Measurements from ENCODE around the gene MED10.

The MED10 gene

DNA sequence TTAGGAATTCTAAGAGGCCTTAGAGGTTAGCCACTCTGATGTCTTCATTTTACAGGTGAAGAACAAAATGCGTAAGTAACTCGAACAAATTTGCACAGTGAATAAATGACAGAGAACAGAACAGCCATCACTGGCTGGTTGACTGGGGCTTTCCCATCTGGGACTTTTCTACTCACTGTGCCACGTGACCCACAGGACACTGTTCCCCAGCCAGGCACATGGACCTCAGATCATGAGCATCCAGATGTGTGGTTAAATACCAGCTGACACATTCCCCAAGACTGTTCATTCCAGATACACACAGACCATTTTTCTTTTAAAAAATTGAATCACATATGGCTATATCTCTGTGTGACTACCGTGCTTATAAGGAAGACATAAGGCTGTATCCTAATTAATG lies 25.8 kb upstream of the MED10 start:
- Histone ChIP-seq H3K79me2 (ENCODE audit: low read length) (no peaks in the 10 kb centered on the region), H3K27ac (ENCODE audit: low read length) (peak overlapping the region; percentile 85; the same call in 1 of the 2 replicates), H4K20me1 (ENCODE audit: insufficient read depth, low read length) (no peaks in the 10 kb centered on the region), H3F3A (ENCODE audit: insufficient read depth, low read length) (peaks cover 28% of the 10 kb centered on the region), H3K4me2 (ENCODE audit: low read depth, low read length) (peak overlapping the region; percentile 65; the same call in 1 of the 2 replicates), H3K4me3 (ENCODE audit: low read length) (no peak overlapping the region), H3K27me3 (replicated peaks; ENCODE audit: insufficient read depth, low read length) (no peaks in the 10 kb centered on the region), H3K9me2 (replicated peaks; ENCODE audit: insufficient read depth, low read length) (no peaks in the 10 kb centered on the region), H3K9me3 (replicated peaks; ENCODE audit: insufficient read depth, low read length) (no peaks in the 10 kb centered on the region), H3K36me3 (replicated peaks; ENCODE audit: insufficient read depth, low read length) (no peaks in the 10 kb centered on the region), H3K9ac (ENCODE audit: low read length) (no peak overlapping the region), H3K4me1 (ENCODE audit: low read length) (peaks cover 48% of the 10 kb centered on the region), H2AFZ (ENCODE audit: low read length) (no peak overlapping the region)
- TF ChIP-seq, protein P1, sequence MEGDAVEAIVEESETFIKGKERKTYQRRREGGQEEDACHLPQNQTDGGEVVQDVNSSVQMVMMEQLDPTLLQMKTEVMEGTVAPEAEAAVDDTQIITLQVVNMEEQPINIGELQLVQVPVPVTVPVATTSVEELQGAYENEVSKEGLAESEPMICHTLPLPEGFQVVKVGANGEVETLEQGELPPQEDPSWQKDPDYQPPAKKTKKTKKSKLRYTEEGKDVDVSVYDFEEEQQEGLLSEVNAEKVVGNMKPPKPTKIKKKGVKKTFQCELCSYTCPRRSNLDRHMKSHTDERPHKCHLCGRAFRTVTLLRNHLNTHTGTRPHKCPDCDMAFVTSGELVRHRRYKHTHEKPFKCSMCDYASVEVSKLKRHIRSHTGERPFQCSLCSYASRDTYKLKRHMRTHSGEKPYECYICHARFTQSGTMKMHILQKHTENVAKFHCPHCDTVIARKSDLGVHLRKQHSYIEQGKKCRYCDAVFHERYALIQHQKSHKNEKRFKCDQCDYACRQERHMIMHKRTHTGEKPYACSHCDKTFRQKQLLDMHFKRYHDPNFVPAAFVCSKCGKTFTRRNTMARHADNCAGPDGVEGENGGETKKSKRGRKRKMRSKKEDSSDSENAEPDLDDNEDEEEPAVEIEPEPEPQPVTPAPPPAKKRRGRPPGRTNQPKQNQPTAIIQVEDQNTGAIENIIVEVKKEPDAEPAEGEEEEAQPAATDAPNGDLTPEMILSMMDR (IDR thresholded peaks at IDR 0.05; ENCODE audit: low read length) = no peak
- TF ChIP-seq EZH2phosphoT487 (IDR thresholded peaks at IDR 0.05; ENCODE audit: low read length) (no peak), EZH2 (optimal IDR thresholded peaks at IDR 0.05; ENCODE audit: low read depth, low read length) (no peak)
- DNase-seq = peak; percentile 28

DNA sequence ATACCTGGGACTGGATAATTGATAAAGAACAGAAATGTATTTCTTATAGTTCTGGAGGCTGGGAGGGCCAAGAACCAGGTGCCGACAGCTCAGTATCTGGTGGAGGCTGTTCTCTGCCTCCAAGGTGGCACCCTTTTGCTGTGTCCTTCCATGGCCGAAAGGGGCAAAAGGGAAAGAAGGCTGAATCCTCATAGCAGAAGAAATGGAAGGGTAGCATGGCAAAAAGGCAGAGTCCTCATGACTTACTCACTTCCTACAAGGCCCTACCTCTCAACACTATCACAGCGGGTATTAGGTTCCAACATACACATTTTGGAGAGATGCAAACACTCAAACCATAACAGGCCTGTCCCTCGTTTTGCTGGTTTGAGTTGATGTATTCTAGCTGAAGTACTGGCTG lies 25.1 kb upstream of the MED10 start:
- peak overlapping the region; percentile 39 for H3K9ac ChIP-seq (ENCODE audit: low read length)
- peak; percentile 23 for DNase-seq
- H4K20me1 ChIP-seq (ENCODE audit: insufficient read depth, low read length) = no peaks in the 10 kb centered on the region
- TF ChIP-seq EZH2 (optimal IDR thresholded peaks at IDR 0.05; ENCODE audit: low read depth, low read length) (no peak), EZH2phosphoT487 (IDR thresholded peaks at IDR 0.05; ENCODE audit: low read length) (no peak)
- TF ChIP-seq, protein P1 (IDR thresholded peaks at IDR 0.05; ENCODE audit: low read length) = no peak
- no peaks in the 10 kb centered on the region for H3K79me2 ChIP-seq (ENCODE audit: low read length)
- H3F3A ChIP-seq (ENCODE audit: insufficient read depth, low read length) = peaks cover 24% of the 10 kb centered on the region
- H3K27ac ChIP-seq (ENCODE audit: low read length) = peak overlapping the region; percentile 85
- no peaks in the 10 kb centered on the region for H3K9me2 ChIP-seq (replicated peaks; ENCODE audit: insufficient read depth, low read length)
- 0 out of 2 replicates have a peak overlapping the region, but pooled peaks have one; percentile 0 for H2AFZ ChIP-seq (ENCODE audit: low read length)
- H3K27me3 ChIP-seq (replicated peaks; ENCODE audit: insufficient read depth, low read length) = no peaks in the 10 kb centered on the region
- no peak overlapping the region; the same call in 1 of the 2 replicates for H3K4me3 ChIP-seq (ENCODE audit: low read length)
- no peaks in the 10 kb centered on the region for H3K9me3 ChIP-seq (replicated peaks; ENCODE audit: insufficient read depth, low read length)
- peak overlapping the region; percentile 65; the same call in 1 of the 2 replicates for H3K4me2 ChIP-seq (ENCODE audit: low read depth, low read length)
- H3K36me3 ChIP-seq (replicated peaks; ENCODE audit: insufficient read depth, low read length) = no peaks in the 10 kb centered on the region
- peaks cover 41% of the 10 kb centered on the region for H3K4me1 ChIP-seq (ENCODE audit: low read length)

DNA sequence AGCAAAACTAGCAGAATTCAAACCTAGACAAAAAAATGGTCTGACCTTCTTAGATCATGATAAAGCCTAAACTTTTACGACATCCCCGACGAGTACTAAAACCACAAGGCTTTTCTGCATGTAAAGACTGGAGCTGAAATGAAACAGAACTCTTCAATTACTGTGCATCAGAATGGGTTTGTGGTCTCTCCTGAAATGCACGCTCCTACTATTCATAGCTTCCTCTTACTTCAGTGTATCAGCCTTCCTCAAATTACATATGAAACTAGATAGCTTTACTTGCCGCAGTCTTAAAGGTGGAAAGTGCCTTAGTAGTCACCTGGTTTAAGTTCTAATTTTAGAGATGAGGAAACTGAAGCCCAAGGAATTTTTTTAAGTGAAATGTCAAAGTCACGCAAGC lies 24.6 kb upstream of the MED10 start:
- H3K27me3 ChIP-seq (replicated peaks; ENCODE audit: insufficient read depth, low read length) = no peaks in the 10 kb centered on the region
- H3K27ac ChIP-seq (ENCODE audit: low read length) = peak overlapping the region; percentile 85
- peaks cover 36% of the 10 kb centered on the region for H3K4me1 ChIP-seq (ENCODE audit: low read length)
- peak overlapping the region; percentile 30; the same call in 1 of the 2 replicates for H3K4me3 ChIP-seq (ENCODE audit: low read length)
- no peaks in the 10 kb centered on the region for H3K9me2 ChIP-seq (replicated peaks; ENCODE audit: insufficient read depth, low read length)
- H3K9ac ChIP-seq (ENCODE audit: low read length) = peak overlapping the region; percentile 59
- no peaks in the 10 kb centered on the region for H3K79me2 ChIP-seq (ENCODE audit: low read length)
- no peaks in the 10 kb centered on the region for H3K9me3 ChIP-seq (replicated peaks; ENCODE audit: insufficient read depth, low read length)
- H2AFZ ChIP-seq (ENCODE audit: low read length) = no peak overlapping the region
- no peaks in the 10 kb centered on the region for H4K20me1 ChIP-seq (ENCODE audit: insufficient read depth, low read length)
- peak overlapping the region; percentile 65 for H3K4me2 ChIP-seq (ENCODE audit: low read depth, low read length)
- H3F3A ChIP-seq (ENCODE audit: insufficient read depth, low read length) = peaks cover 23% of the 10 kb centered on the region
- peak; percentile 95 for DNase-seq
- TF ChIP-seq, protein P1 (IDR thresholded peaks at IDR 0.05; ENCODE audit: low read length) = no peak
- TF ChIP-seq EZH2phosphoT487 (IDR thresholded peaks at IDR 0.05; ENCODE audit: low read length) = no peak
- TF ChIP-seq EZH2 (optimal IDR thresholded peaks at IDR 0.05; ENCODE audit: low read depth, low read length) = no peak
- H3K36me3 ChIP-seq (replicated peaks; ENCODE audit: insufficient read depth, low read length) = no peaks in the 10 kb centered on the region

Measured in MM.1S (cell line).